ENCODE results near the gene TTC14. TPM values are rescaled to one million over a fixed set of nuclear protein-coding genes. Genes with fewer than 3 reads are reported as not detected.

Gene TTC14
- total RNA-seq, 6 experiments from 2014 or later: 12.5 to 22.1 (median 20.3) TPM

- H3K27me3 ChIP-seq: no peaks in the 10 kb centered on the region
- no peak for DNase-seq
Observed at GRCh38 chr3:180594631-180595558, 7.1 kb upstream of the TTC14 start.

GRCh38 chr3:180595559-180595935 lies 6.4 kb upstream of the TTC14 start:
- Histone ChIP-seq H3K4me1 (no peaks in the 10 kb centered on the region), H3K4me3 (no peak overlapping the region), H3K36me3 (no peaks in the 10 kb centered on the region), H3K27ac (no peak overlapping the region), H3K27me3 (no peaks in the 10 kb centered on the region), H3K9me3 (no peaks in the 10 kb centered on the region)
- intact Hi-C loops (cut with DNase I): no loop called here
- WGBS (ENCODE audit: insufficient coverage, low coverage, low lambda C conversion rate, missing lambda C conversion rate): 33% methylated on average over 1 of the region's 1 CpG
- no peak for ATAC-seq
- no peak for TF ChIP-seq POLR2A (IDR thresholded peaks at IDR 0.05)
- TF ChIP-seq CTCF (IDR thresholded peaks at IDR 0.05): no peak
- DNase-seq: no peak

More at GRCh38 chr3:180594631-180595558, 7.1 kb upstream of the TTC14 start:
- no peak for TF ChIP-seq POLR2A (IDR thresholded peaks at IDR 0.05)
- TF ChIP-seq CTCF (IDR thresholded peaks at IDR 0.05): peak in 1 of 4 donors; percentile 9
- no peak overlapping the region for H3K4me3 ChIP-seq
- H3K9me3 ChIP-seq: no peaks in the 10 kb centered on the region
- no peaks in the 10 kb centered on the region for H3K36me3 ChIP-seq
- no peak for ATAC-seq
- H3K27ac ChIP-seq: no peak overlapping the region
- no peaks in the 10 kb centered on the region for H3K4me1 ChIP-seq
- intact Hi-C loops (cut with DNase I): no loop called here
- 56% methylated on average over 2 of the region's 2 CpGs for WGBS (ENCODE audit: insufficient coverage, low coverage, low lambda C conversion rate, missing lambda C conversion rate)

- no peak overlapping the region for H3K27ac ChIP-seq
- intact Hi-C loops (cut with DNase I): no loop called here
- no peaks in the 10 kb centered on the region for H3K27me3 ChIP-seq
- H3K9me3 ChIP-seq: no peaks in the 10 kb centered on the region
- H3K36me3 ChIP-seq: peaks cover 0 to 16% (median 7%) of the 10 kb centered on the region in 4 donors
- no peak for ATAC-seq
- no peak for DNase-seq
- peaks cover 0 to 10% (median 0%) of the 10 kb centered on the region in 4 donors for H3K4me1 ChIP-seq
- H3K4me3 ChIP-seq: no peak overlapping the region
- WGBS (ENCODE audit: insufficient coverage, low coverage, low lambda C conversion rate, missing lambda C conversion rate): 94% methylated on average over 15 of the region's 15 CpGs
- TF ChIP-seq CTCF (IDR thresholded peaks at IDR 0.05) (no peak), POLR2A (IDR thresholded peaks at IDR 0.05) (no peak)
Observed at GRCh38 chr3:180600473-180600872, 1.5 kb upstream of the TTC14 start.

- intact Hi-C loops (cut with DNase I): no loop called here
- no peaks in the 10 kb centered on the region for H3K4me1 ChIP-seq
- WGBS (ENCODE audit: insufficient coverage, low coverage, low lambda C conversion rate, missing lambda C conversion rate): 77% methylated on average over 1 of the region's 1 CpG
- peaks cover 10 to 67% (median 34%) of the 10 kb centered on the region in 4 donors for H3K36me3 ChIP-seq
- DNase-seq: no peak
- no peaks in the 10 kb centered on the region for H3K27me3 ChIP-seq
- no peak overlapping the region for H3K4me3 ChIP-seq
- TF ChIP-seq CTCF (IDR thresholded peaks at IDR 0.05): no peak
- no peak for TF ChIP-seq POLR2A (IDR thresholded peaks at IDR 0.05)
- no peak overlapping the region for H3K27ac ChIP-seq
- no peak for ATAC-seq
- H3K9me3 ChIP-seq: no peaks in the 10 kb centered on the region
Observed at GRCh38 chr3:180611006-180611405, 9.0 kb downstream of the TTC14 start.
